ENCODE results near the gene COPZ2.

DNA sequence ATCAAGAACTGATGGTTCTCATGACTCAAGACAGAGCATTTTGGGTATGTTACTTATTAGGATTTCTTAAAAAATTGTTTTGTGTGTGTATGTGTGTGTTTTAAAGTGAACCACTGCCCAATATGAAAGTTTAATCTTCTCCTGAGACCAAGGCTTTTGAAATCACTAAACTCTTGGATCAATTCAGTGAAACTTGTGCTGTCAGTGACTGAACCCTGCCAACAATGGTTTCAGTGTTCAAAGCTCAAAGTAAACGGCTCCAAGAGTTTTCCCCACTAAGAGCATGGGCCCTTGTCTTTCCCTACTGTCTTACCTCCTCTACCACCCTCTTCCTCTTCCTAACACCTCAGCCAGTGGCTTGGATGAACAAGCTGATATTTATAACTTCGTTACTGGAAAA lies 32.6 kb upstream of the COPZ2 start:
- no peak for TF ChIP-seq CTCF (IDR thresholded peaks at IDR 0.05 in 8 of 11, conservative IDR thresholded peaks at IDR 0.05 in 3 of 11)
- no peak for TF ChIP-seq POLR2A (IDR thresholded peaks at IDR 0.05)
- TF ChIP-seq POLR2AphosphoS5 (IDR thresholded peaks at IDR 0.05), result no peak

Data from spleen (tissue), 7 donors.